Activated B cell treated with CpG ODN at 0.5 μM for 24 hours (primary cell): ENCODE measurements around the gene WWOX. TPM values are rescaled to one million over a fixed set of nuclear protein-coding genes. Genes with fewer than 3 reads are reported as not detected.
"Not testable (repeated sequence)": the region's sequence is repeated elsewhere in the genome, so short reads cannot be mapped to it uniquely, and the experiment has no call there.

Experiments
- ATAC-seq: fragments of 200-7000 bp; cut with Tn5 transposase; one replicate; pipeline ENCODE4 v1.10.0; 2021; ENCODE audit warnings: low read depth, mild to moderate bottlenecking, moderate library complexity
- CTCF ChIA-PET: fragments of 350-600 bp; sonication (Branson Sonifier 250); formaldehyde crosslinking; loops from one replicate; lab custom pipeline; 2021; ENCODE audit warnings: antibody characterized with exemption; lab: Charles Lee
- POLR2A ChIA-PET: fragments of 350-600 bp; sonication (Branson Sonifier 250); formaldehyde crosslinking; loops from one replicate; lab custom pipeline; 2021; ENCODE audit warnings: antibody characterized with exemption; lab: Charles Lee
- DNase-seq: peaks from one replicate; pipeline ENCODE4 v3.0.0; 2022
- H3K27ac Mint-ChIP-seq: one replicate; pipeline ENCODE4 v1.8.0; 2020; ENCODE audit warnings: mixed read lengths
- H3K27me3 Mint-ChIP-seq: one replicate; pipeline ENCODE4 v1.8.0; 2021; ENCODE audit warnings: mixed read lengths
- H3K36me3 Mint-ChIP-seq: one replicate; pipeline ENCODE4 v1.8.0; 2021; ENCODE audit warnings: low read depth, mixed read lengths
- H3K4me1 Mint-ChIP-seq: one replicate; pipeline ENCODE4 v1.8.0; 2021; ENCODE audit warnings: mixed read lengths
- H3K4me3 Mint-ChIP-seq: one replicate; pipeline ENCODE4 v1.8.0; 2020; ENCODE audit warnings: mild to moderate bottlenecking, mixed read lengths
- H3K9me3 Mint-ChIP-seq: one replicate; pipeline ENCODE4 v1.8.0; 2020; ENCODE audit warnings: mixed read lengths
- CTCF ChIP-seq: fragments of 200-600 bp; IDR thresholded peaks from one replicate; pipeline ENCODE4 v1.8.0; 2022; ENCODE audit warnings: antibody characterized with exemption, mild to moderate bottlenecking
- intact Hi-C: fragments of 100-400 bp; cut with micrococcal nuclease; formaldehyde crosslinking; loops from one replicate; pipeline ENCODE4 v1.15.1; 2024
- total RNA-seq: library from RNA; stranded (reverse); gene quantifications from 2 replicates; pipeline ENCODE4 v1.2.3, GENCODE V29; 2022

WWOX gene
- total RNA-seq, 1 donor from 2014 or later = 22.6 TPM

GRCh38 chr16:79257953-79258490 is 1158.6 kb downstream of the WWOX start:
- no peaks in the 10 kb centered on the region for H3K9me3 Mint-ChIP-seq
- no peaks in the 10 kb centered on the region for H3K36me3 Mint-ChIP-seq
- CTCF ChIA-PET = no interaction called here
- intact Hi-C loops = no loop called here
- POLR2A ChIA-PET = no interaction called here
- no peaks in the 10 kb centered on the region for H3K4me1 Mint-ChIP-seq
- H3K4me3 Mint-ChIP-seq = no peak overlapping the region
- H3K27me3 Mint-ChIP-seq = peaks cover 41% of the 10 kb centered on the region
- no peak for DNase-seq
- no peak for TF ChIP-seq CTCF
- no peak for ATAC-seq
- H3K27ac Mint-ChIP-seq = no peak overlapping the region

- H3K9me3 Mint-ChIP-seq, H3K4me1 Mint-ChIP-seq, H3K4me3 Mint-ChIP-seq, CTCF ChIA-PET, H3K36me3 Mint-ChIP-seq, DNase-seq, intact Hi-C loops, H3K27ac Mint-ChIP-seq, POLR2A ChIA-PET, ATAC-seq: not testable (repeated sequence)
- H3K27me3 Mint-ChIP-seq = peaks cover 54% of the 10 kb centered on the region
Observed at GRCh38 chr16:79260890-79261289, 1161.4 kb downstream of the WWOX start.

GRCh38 chr16:79261481-79261940 is 1162.1 kb downstream of the WWOX start:
- DNase-seq = no peak
- Mint-ChIP-seq H3K27me3 (peaks cover 55% of the 10 kb centered on the region), H3K4me3 (no peak overlapping the region), H3K36me3 (no peaks in the 10 kb centered on the region), H3K9me3 (peaks cover 5% of the 10 kb centered on the region), H3K4me1 (no peaks in the 10 kb centered on the region), H3K27ac (no peak overlapping the region)
- POLR2A ChIA-PET = no interaction called here
- intact Hi-C loops = no loop called here
- no peak for ATAC-seq
- no peak for TF ChIP-seq CTCF
- CTCF ChIA-PET = no interaction called here

- H3K27me3 Mint-ChIP-seq = peaks cover 55% of the 10 kb centered on the region
- CTCF ChIA-PET = no interaction called here
- peaks cover 5% of the 10 kb centered on the region for H3K9me3 Mint-ChIP-seq
Observed at GRCh38 chr16:79261944-79262552, 1162.6 kb downstream of the WWOX start.

More at GRCh38 chr16:79261944-79262552, 1162.6 kb downstream of the WWOX start:
- DNase-seq = no peak
- Mint-ChIP-seq H3K4me1 (no peaks in the 10 kb centered on the region), H3K36me3 (no peaks in the 10 kb centered on the region), H3K27ac (no peak overlapping the region), H3K4me3 (no peak overlapping the region)
- POLR2A ChIA-PET = no interaction called here
- no peak for ATAC-seq
- no peak for TF ChIP-seq CTCF
- intact Hi-C loops = no loop called here

Other genes starting within 250 kb of the WWOX start
- not detected in 2 replicates for gene CLEC3A, start 77.1 kb upstream of the WWOX start, total RNA-seq